Trophoblast cell (in vitro differentiated cells and primary cell): ENCODE data around the gene MAB21L3.

Experiments used
- DNase-seq, 2 donors: peaks; one replicate each; pipeline ENCODE4 v3.0.0-alpha.2; 2016
- H2AFZ ChIP-seq: 2 replicates; pipeline ENCODE4 v1.6.1; 2013; ENCODE audit warnings: low read length, moderate library complexity, mild to moderate bottlenecking; ENCODE audit not compliant: insufficient read depth, poor library complexity
- H2AK5ac ChIP-seq: 2 replicates; pipeline ENCODE4 v1.6.1; 2013; ENCODE audit warnings: mild to moderate bottlenecking, low read length
- H2BK120ac ChIP-seq: 2 replicates; pipeline ENCODE4 v1.6.1; 2013; ENCODE audit warnings: low read length, mild to moderate bottlenecking, moderate library complexity; ENCODE audit not compliant: insufficient read depth, poor library complexity
- H2BK12ac ChIP-seq: 2 replicates; pipeline ENCODE4 v1.6.1; 2013; ENCODE audit warnings: mild to moderate bottlenecking, low read length, moderate library complexity
- H2BK5ac ChIP-seq: 2 replicates; pipeline ENCODE4 v1.6.1; 2013; ENCODE audit warnings: low read length, low read depth, moderate library complexity, mild to moderate bottlenecking; ENCODE audit not compliant: poor library complexity
- H3K14ac ChIP-seq: 2 replicates; pipeline ENCODE4 v1.6.1; 2013; ENCODE audit warnings: mild to moderate bottlenecking, low read length
- H3K18ac ChIP-seq: 2 replicates; pipeline ENCODE4 v1.6.1; 2013; ENCODE audit warnings: mild to moderate bottlenecking, low read length
- H3K23ac ChIP-seq: 2 replicates; pipeline ENCODE4 v1.6.1; 2013; ENCODE audit warnings: low read length
- H3K27ac ChIP-seq: 2 replicates; pipeline ENCODE4 v1.5.1; 2013; ENCODE audit warnings: low read depth, mild to moderate bottlenecking, inconsistent platforms, low read length, moderate library complexity
- H3K27me3 ChIP-seq: 2 replicates; pipeline ENCODE4 v1.6.1; 2013; ENCODE audit warnings: inconsistent platforms, mild to moderate bottlenecking, low read length, moderate library complexity; ENCODE audit not compliant: insufficient read depth
- H3K36me3 ChIP-seq, 2 experiments: 1 replicate in 1 of 2; 2 replicates in 1 of 2; pipeline ENCODE4 v1.6.1; 2013; ENCODE audit warnings: low read length in 2 of 2, mild to moderate bottlenecking in 2 of 2, moderate library complexity in 1 of 2; ENCODE audit not compliant: insufficient read depth in 2 of 2, control insufficient read depth in 1 of 2
- H3K4ac ChIP-seq: 2 replicates; pipeline ENCODE4 v1.6.1; 2013; ENCODE audit warnings: low read depth, mild to moderate bottlenecking, low read length, moderate library complexity
- H3K4me1 ChIP-seq, 2 experiments: 1 replicate in 1 of 2; 2 replicates in 1 of 2; pipeline ENCODE4 v1.6.1; 2013; ENCODE audit warnings: low read length in 2 of 2, mild to moderate bottlenecking in 2 of 2, moderate library complexity in 1 of 2; ENCODE audit not compliant: insufficient read depth in 2 of 2, control insufficient read depth in 1 of 2
- H3K4me2 ChIP-seq: 2 replicates; pipeline ENCODE4 v1.6.1; 2013; ENCODE audit warnings: inconsistent platforms, mild to moderate bottlenecking, low read length, moderate library complexity
- H3K4me3 ChIP-seq: 2 replicates; pipeline ENCODE4 v1.5.1; 2013; ENCODE audit warnings: mild to moderate bottlenecking, low read depth, low read length, inconsistent platforms
- H3K79me1 ChIP-seq: one replicate; pipeline ENCODE4 v1.6.1; 2013; ENCODE audit warnings: low read length
- H3K79me2 ChIP-seq: 2 replicates; pipeline ENCODE4 v1.6.1; 2013; ENCODE audit warnings: low read length, mild to moderate bottlenecking; ENCODE audit not compliant: control insufficient read depth, insufficient read depth, poor library complexity
- H3K9ac ChIP-seq: 2 replicates; pipeline ENCODE4 v1.6.1; 2013; ENCODE audit warnings: mild to moderate bottlenecking, low read length
- H3K9me3 ChIP-seq: 2 replicates; pipeline ENCODE4 v1.6.1; 2013; ENCODE audit warnings: low read depth, mild to moderate bottlenecking, control low read depth, inconsistent platforms, low read length; ENCODE audit not compliant: insufficient read depth
- H4K12ac ChIP-seq: 2 replicates; pipeline ENCODE4 v1.6.1; 2013; ENCODE audit warnings: low read depth, mild to moderate bottlenecking, low read length, moderate library complexity
- H4K8ac ChIP-seq: 2 replicates; pipeline ENCODE4 v1.6.1; 2013; ENCODE audit warnings: low read depth, mild to moderate bottlenecking, low read length, moderate library complexity
- H4K91ac ChIP-seq: one replicate; pipeline ENCODE4 v1.6.1; 2013; ENCODE audit warnings: low read depth, mild to moderate bottlenecking, low read length, moderate library complexity
- WGBS: extraction: QIAGEN DNeasy Blood & Tissue Kit; methylation state at CpG from one replicate; pipeline ENCODE4 v1.1.7; 2013; ENCODE audit warnings: missing lambda C conversion rate; ENCODE audit not compliant: insufficient read length, insufficient coverage; ENCODE audit errors: extremely low coverage; 5-methylcytosine and 5-hydroxymethylcytosine counted together

MAB21L3 gene

GRCh38 chr1:116127123-116127847, 16.1 kb downstream of the MAB21L3 start:
- Histone ChIP-seq H2BK5ac (no peak overlapping the region), H2BK12ac (no peak overlapping the region), H3K4me3 (no peak overlapping the region), H3K36me3 (no peaks in the 10 kb centered on the region), H3K4ac (no peak overlapping the region), H3K9me3 (no peaks in the 10 kb centered on the region), H3K9ac (no peak overlapping the region), H3K18ac (no peak overlapping the region), H3K4me1 (peaks cover 7 to 15% of the 10 kb centered on the region in 2 experiments), H3K27ac (no peak overlapping the region), H3K14ac (no peak overlapping the region), H3K79me1 (peaks cover 1% of the 10 kb centered on the region), H4K91ac (no peak overlapping the region), H3K23ac (no peak overlapping the region), H4K12ac (no peak overlapping the region), H2AK5ac (no peak overlapping the region), H3K79me2 (no peaks in the 10 kb centered on the region), H3K4me2 (no peak overlapping the region), H4K8ac (no peak overlapping the region), H3K27me3 (no peaks in the 10 kb centered on the region), H2BK120ac (no peak overlapping the region), H2AFZ (no peak overlapping the region)
- no CpG with 5 or more reads among the region's 13 CpGs for WGBS
- peak in 1 of 2 donors; percentile 58 for DNase-seq

- peaks cover 7% of the 10 kb centered on the region for H3K79me1 ChIP-seq
- no peak overlapping the region for H3K4me3 ChIP-seq
- H3K9ac ChIP-seq: no peak overlapping the region
- H3K23ac ChIP-seq: no peak overlapping the region
- H3K4me2 ChIP-seq: no peak overlapping the region
- H4K12ac ChIP-seq: no peak overlapping the region
- no peak overlapping the region for H2BK5ac ChIP-seq
- H3K9me3 ChIP-seq: no peaks in the 10 kb centered on the region
- no peak overlapping the region for H3K14ac ChIP-seq
- no peak overlapping the region for H2AK5ac ChIP-seq
- peaks cover 7 to 20% of the 10 kb centered on the region in 2 experiments for H3K4me1 ChIP-seq
- no peak overlapping the region for H3K18ac ChIP-seq
- no peak overlapping the region for H4K91ac ChIP-seq
- WGBS: no CpG with 5 or more reads among the region's 7 CpGs
- no peak overlapping the region for H2BK120ac ChIP-seq
- no peaks in the 10 kb centered on the region for H3K36me3 ChIP-seq
- no peak overlapping the region for H4K8ac ChIP-seq
- no peak overlapping the region for H2AFZ ChIP-seq
- no peak overlapping the region for H3K4ac ChIP-seq
- DNase-seq: no peak
- no peaks in the 10 kb centered on the region for H3K27me3 ChIP-seq
- H3K79me2 ChIP-seq: no peaks in the 10 kb centered on the region
- no peak overlapping the region for H3K27ac ChIP-seq
- H2BK12ac ChIP-seq: no peak overlapping the region
These were observed 16.8 kb downstream of the MAB21L3 start for GRCh38 chr1:116127848-116128540.

GRCh38 chr1:116128664-116129063, 17.5 kb downstream of the MAB21L3 start:
- Histone ChIP-seq H2AFZ (no peak overlapping the region), H4K91ac (no peak overlapping the region), H3K18ac (no peak overlapping the region), H2BK5ac (no peak overlapping the region), H3K4me3 (no peak overlapping the region), H3K9ac (no peak overlapping the region), H3K79me1 (peaks cover 8% of the 10 kb centered on the region), H3K23ac (no peak overlapping the region), H4K8ac (no peak overlapping the region), H3K27ac (no peak overlapping the region), H3K4me2 (no peak overlapping the region), H3K27me3 (no peaks in the 10 kb centered on the region), H2AK5ac (no peak overlapping the region), H4K12ac (no peak overlapping the region), H3K9me3 (peaks cover 1% of the 10 kb centered on the region), H3K14ac (no peak overlapping the region), H3K4me1 (peaks cover 7 to 17% of the 10 kb centered on the region in 2 experiments), H3K4ac (no peak overlapping the region), H2BK12ac (no peak overlapping the region), H3K79me2 (no peaks in the 10 kb centered on the region), H3K36me3 (no peaks in the 10 kb centered on the region), H2BK120ac (no peak overlapping the region)
- no CpG with 5 or more reads among the region's 3 CpGs for WGBS
- DNase-seq: no peak

GRCh38 chr1:116129537-116129936, 18.3 kb downstream of the MAB21L3 start:
- no peaks in the 10 kb centered on the region for H3K79me2 ChIP-seq
- H3K4me3 ChIP-seq: no peak overlapping the region
- H4K91ac ChIP-seq: no peak overlapping the region
- no peak overlapping the region for H3K4me2 ChIP-seq
- H3K9ac ChIP-seq: no peak overlapping the region
- no peak overlapping the region for H3K27ac ChIP-seq
- no peak overlapping the region for H3K4ac ChIP-seq
- H3K23ac ChIP-seq: no peak overlapping the region
- no peaks in the 10 kb centered on the region for H3K36me3 ChIP-seq
- H3K18ac ChIP-seq: no peak overlapping the region
- H3K4me1 ChIP-seq: peaks cover 4 to 17% of the 10 kb centered on the region in 2 experiments
- H2BK12ac ChIP-seq: no peak overlapping the region
- H3K9me3 ChIP-seq: peaks cover 3% of the 10 kb centered on the region
- H4K12ac ChIP-seq: no peak overlapping the region
- no peaks in the 10 kb centered on the region for H3K27me3 ChIP-seq
- no peak overlapping the region for H4K8ac ChIP-seq
- H2BK120ac ChIP-seq: no peak overlapping the region
- 100% methylated on average over 1 of the region's 6 CpGs for WGBS
- no peak overlapping the region for H2AK5ac ChIP-seq
- peaks cover 8% of the 10 kb centered on the region for H3K79me1 ChIP-seq
- no peak overlapping the region for H2BK5ac ChIP-seq
- H2AFZ ChIP-seq: no peak overlapping the region
- H3K14ac ChIP-seq: no peak overlapping the region
- no peak for DNase-seq
